ENCODE measurements around the gene SLC2A4RG.

The SLC2A4RG gene

GRCh38 chr20:63748934-63749270, 9.3 kb downstream of the SLC2A4RG start:
- peaks cover 3% of the 10 kb centered on the region for H3K4me1 ChIP-seq (ENCODE audit: control insufficient read depth, insufficient read depth, low read length)
- H3K27ac ChIP-seq (ENCODE audit: low read length): no peak overlapping the region
- H3K27me3 ChIP-seq (ENCODE audit: control insufficient read depth, insufficient read depth, low read length): no peaks in the 10 kb centered on the region
- no peaks in the 10 kb centered on the region for H3K9me3 ChIP-seq (ENCODE audit: control insufficient read depth, insufficient read depth, low read length)
- peaks cover 9% of the 10 kb centered on the region for H3K36me3 ChIP-seq (ENCODE audit: control insufficient read depth, insufficient read depth, low read length)
- H3K4me3 ChIP-seq (ENCODE audit: low read length): no peak overlapping the region
- no CpG with 5 or more reads among the region's 11 CpGs for WGBS (ENCODE audit: insufficient coverage, insufficient read length)
- DNase-seq (ENCODE audit: low read depth, low spot score): no peak

DNA sequence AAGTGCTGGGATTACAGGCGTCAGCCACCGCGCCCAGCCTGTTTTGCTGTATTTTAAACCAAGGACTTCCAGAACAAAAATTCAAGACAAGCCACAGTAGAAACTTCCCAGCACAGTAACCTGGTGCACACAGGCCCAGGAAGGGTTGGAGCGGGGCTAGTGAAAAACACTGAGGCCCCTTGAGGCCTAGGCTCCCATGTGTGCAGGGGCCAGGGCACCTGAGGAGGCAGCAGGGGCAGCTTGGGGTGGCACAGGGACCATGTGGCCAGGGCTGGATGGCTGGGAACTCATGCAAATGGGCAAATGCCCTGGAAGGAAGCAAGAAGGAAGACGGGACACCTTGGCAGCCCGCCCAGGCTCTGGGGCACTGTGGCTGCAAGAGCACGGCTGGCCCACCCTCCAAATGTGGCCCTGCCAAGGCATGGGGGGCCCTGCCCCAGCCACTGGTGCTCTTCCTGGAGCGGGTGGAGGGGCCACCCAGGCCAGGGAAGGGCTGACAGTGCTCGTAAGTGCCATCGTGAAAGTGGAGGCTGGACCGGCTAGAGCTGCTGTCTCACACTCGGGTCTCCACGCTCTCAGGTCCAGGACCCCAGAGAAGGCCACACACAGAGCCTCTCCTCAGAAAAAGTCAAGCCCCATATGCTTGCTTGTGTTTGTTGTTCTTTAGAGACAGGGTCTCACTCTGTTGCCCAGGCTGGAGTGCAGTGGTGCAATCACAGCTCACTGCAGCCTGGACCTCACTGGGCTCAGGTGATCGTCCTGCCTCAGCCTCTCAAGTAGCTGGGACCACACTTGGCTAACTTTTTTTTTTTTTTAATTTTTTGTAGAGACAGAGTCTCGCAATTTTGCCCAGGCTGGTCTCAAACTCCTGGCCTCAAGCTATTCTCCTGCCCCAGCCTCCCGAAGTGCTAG, 10.3 kb downstream of the SLC2A4RG start:
- Histone ChIP-seq H3K9me3 (ENCODE audit: control insufficient read depth, insufficient read depth, low read length) (no peaks in the 10 kb centered on the region), H3K4me1 (ENCODE audit: control insufficient read depth, insufficient read depth, low read length) (peaks cover 3% of the 10 kb centered on the region), H3K36me3 (ENCODE audit: control insufficient read depth, insufficient read depth, low read length) (peaks cover 9% of the 10 kb centered on the region), H3K27me3 (ENCODE audit: control insufficient read depth, insufficient read depth, low read length) (no peaks in the 10 kb centered on the region), H3K27ac (ENCODE audit: low read length) (no peak overlapping the region), H3K4me3 (ENCODE audit: low read length) (no peak overlapping the region)
- no peak for DNase-seq (ENCODE audit: low read depth, low spot score)
- no CpG with 5 or more reads among the region's 16 CpGs for WGBS (ENCODE audit: insufficient coverage, insufficient read length)

- Histone ChIP-seq H3K4me1 (ENCODE audit: control insufficient read depth, insufficient read depth, low read length) (peaks cover 3% of the 10 kb centered on the region), H3K36me3 (ENCODE audit: control insufficient read depth, insufficient read depth, low read length) (peaks cover 8% of the 10 kb centered on the region), H3K4me3 (ENCODE audit: low read length) (no peak overlapping the region), H3K9me3 (ENCODE audit: control insufficient read depth, insufficient read depth, low read length) (no peaks in the 10 kb centered on the region), H3K27me3 (ENCODE audit: control insufficient read depth, insufficient read depth, low read length) (no peaks in the 10 kb centered on the region), H3K27ac (ENCODE audit: low read length) (no peak overlapping the region)
- no peak for DNase-seq (ENCODE audit: low read depth, low spot score)
- no CpG with 5 or more reads among the region's 26 CpGs for WGBS (ENCODE audit: insufficient coverage, insufficient read length)
Measured at GRCh38 chr20:63750807-63751470, 11.4 kb downstream of the SLC2A4RG start.

DNA sequence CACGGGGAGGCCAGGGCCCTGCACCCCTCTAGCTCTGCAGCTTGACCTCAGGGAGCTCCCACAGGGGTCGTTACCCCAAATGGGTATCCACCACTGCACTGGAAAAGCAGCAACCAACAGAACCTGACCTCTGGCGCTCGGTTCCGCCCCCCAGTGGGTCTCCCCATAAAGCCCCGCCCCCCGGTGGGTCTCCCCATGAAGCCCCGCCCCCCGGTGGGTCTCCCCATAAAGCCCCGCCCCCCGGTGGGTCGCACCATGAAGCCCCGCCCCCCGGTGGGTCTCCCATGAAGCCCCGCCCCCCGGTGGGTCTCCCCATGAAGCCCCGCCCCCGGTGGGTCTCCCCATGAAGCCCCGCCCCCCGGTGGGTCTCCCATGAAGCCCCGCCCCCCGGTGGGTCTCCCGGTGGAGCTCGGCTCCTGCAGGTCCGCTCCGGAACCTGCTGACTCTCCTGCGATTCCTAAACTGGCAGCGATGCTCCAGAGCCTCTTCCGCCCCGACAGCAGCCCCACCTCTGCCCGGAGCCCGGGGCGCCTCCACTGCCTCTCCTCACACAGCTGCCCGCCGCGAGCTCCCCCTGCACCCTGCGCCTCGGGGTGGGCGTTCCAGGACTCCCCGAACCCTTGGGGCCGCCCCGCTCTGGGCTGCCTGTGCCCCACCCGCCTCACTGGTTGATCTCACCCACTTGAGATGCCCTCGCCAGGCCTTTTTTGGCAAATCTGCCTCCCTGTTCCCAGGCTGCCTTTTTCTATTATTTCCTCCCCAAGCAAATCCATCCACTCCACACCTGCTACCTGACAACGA, 12.1 kb downstream of the SLC2A4RG start:
- Histone ChIP-seq H3K27ac (ENCODE audit: low read length) (no peak overlapping the region), H3K9me3 (ENCODE audit: control insufficient read depth, insufficient read depth, low read length) (no peaks in the 10 kb centered on the region), H3K4me3 (ENCODE audit: low read length) (no peak overlapping the region), H3K27me3 (ENCODE audit: control insufficient read depth, insufficient read depth, low read length) (no peaks in the 10 kb centered on the region), H3K4me1 (ENCODE audit: control insufficient read depth, insufficient read depth, low read length) (peaks cover 3% of the 10 kb centered on the region), H3K36me3 (ENCODE audit: control insufficient read depth, insufficient read depth, low read length) (peaks cover 5% of the 10 kb centered on the region)
- DNase-seq (ENCODE audit: low read depth, low spot score): no peak
- no CpG with 5 or more reads among the region's 45 CpGs for WGBS (ENCODE audit: insufficient coverage, insufficient read length)

- no peak overlapping the region for H3K4me3 ChIP-seq (ENCODE audit: low read length)
- no CpG with 5 or more reads among the region's 50 CpGs for WGBS (ENCODE audit: insufficient coverage, insufficient read length)
- DNase-seq (ENCODE audit: low read depth, low spot score): no peak
- peaks cover 5% of the 10 kb centered on the region; the same call in 1 of the 2 replicates for H3K36me3 ChIP-seq (ENCODE audit: control insufficient read depth, insufficient read depth, low read length)
- no peak overlapping the region for H3K27ac ChIP-seq (ENCODE audit: low read length)
- H3K4me1 ChIP-seq (ENCODE audit: control insufficient read depth, insufficient read depth, low read length): peaks cover 3% of the 10 kb centered on the region
- no peaks in the 10 kb centered on the region for H3K27me3 ChIP-seq (ENCODE audit: control insufficient read depth, insufficient read depth, low read length)
- no peaks in the 10 kb centered on the region for H3K9me3 ChIP-seq (ENCODE audit: control insufficient read depth, insufficient read depth, low read length)
Measured at GRCh38 chr20:63752411-63753101, 13.0 kb downstream of the SLC2A4RG start.

DNA sequence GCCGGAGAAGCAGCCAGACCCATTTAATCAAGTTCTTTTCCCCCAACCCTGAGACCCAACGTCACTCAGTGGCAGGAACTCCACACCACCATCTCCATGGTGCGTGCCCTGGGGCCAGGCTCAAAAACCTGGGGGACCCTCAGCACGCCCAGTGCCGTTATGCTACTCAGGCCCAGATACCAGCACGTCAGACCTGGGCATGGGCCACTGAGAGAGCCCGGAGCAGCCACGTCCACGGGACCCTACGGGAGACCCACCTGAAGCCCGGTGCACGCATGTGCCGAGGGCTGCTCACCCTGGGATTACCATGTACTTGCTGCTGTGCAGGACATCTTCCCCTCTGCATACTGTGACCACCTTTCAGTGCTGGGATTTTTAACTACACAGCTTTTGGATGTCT, 13.8 kb downstream of the SLC2A4RG start:
- DNase-seq (ENCODE audit: low read depth, low spot score): no peak
- Histone ChIP-seq H3K27me3 (ENCODE audit: control insufficient read depth, insufficient read depth, low read length) (no peaks in the 10 kb centered on the region), H3K9me3 (ENCODE audit: control insufficient read depth, insufficient read depth, low read length) (no peaks in the 10 kb centered on the region), H3K36me3 (ENCODE audit: control insufficient read depth, insufficient read depth, low read length) (peaks cover 5% of the 10 kb centered on the region; the same call in 1 of the 2 replicates), H3K27ac (ENCODE audit: low read length) (no peak overlapping the region), H3K4me1 (ENCODE audit: control insufficient read depth, insufficient read depth, low read length) (peaks cover 3% of the 10 kb centered on the region), H3K4me3 (ENCODE audit: low read length) (no peak overlapping the region)
- no CpG with 5 or more reads among the region's 13 CpGs for WGBS (ENCODE audit: insufficient coverage, insufficient read length)

- Histone ChIP-seq H3K27me3 (ENCODE audit: control insufficient read depth, insufficient read depth, low read length) (no peaks in the 10 kb centered on the region), H3K4me3 (ENCODE audit: low read length) (no peak overlapping the region), H3K36me3 (ENCODE audit: control insufficient read depth, insufficient read depth, low read length) (peaks cover 5% of the 10 kb centered on the region; the same call in 1 of the 2 replicates), H3K4me1 (ENCODE audit: control insufficient read depth, insufficient read depth, low read length) (peaks cover 3% of the 10 kb centered on the region), H3K9me3 (ENCODE audit: control insufficient read depth, insufficient read depth, low read length) (no peaks in the 10 kb centered on the region), H3K27ac (ENCODE audit: low read length) (no peak overlapping the region)
- WGBS (ENCODE audit: insufficient coverage, insufficient read length): no CpG with 5 or more reads among the region's 16 CpGs
- no peak for DNase-seq (ENCODE audit: low read depth, low spot score)
Measured at GRCh38 chr20:63754008-63754407, 14.4 kb downstream of the SLC2A4RG start.

DNA sequence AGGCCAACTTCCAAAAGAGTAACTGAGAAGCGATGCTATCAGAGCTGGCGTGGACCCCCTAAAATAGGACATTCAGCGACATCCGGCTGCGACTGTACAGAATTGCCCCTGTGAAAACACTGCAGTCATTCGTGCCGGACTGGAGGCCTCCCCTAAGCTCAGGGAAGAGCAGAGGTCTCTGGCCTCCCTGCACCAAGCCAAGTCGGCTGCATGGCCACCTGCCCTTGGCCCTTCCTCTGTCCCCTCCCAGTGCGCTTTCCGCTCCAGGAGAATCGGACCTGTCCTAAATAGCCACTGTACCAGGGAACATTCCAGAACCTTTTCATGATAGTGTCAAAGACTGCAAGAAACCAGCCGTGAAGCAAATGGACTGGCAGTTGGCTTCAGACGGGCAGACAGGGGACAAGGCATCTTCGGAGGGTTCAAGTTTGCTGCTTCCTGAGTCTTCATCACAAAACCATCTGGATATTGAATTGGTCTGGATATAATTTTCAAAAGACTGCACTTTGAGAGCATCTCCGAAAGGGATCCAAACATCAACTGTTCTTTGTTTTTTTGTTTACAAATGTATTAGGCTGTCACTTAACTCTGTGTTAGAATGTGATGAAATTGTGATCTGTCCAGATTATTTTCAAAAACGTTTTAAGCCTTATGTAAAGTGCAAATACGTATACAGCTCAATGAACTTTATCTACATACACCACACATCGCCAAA, 16.5 kb downstream of the SLC2A4RG start:
- H3K4me1 ChIP-seq (ENCODE audit: control insufficient read depth, insufficient read depth, low read length): peaks cover 2% of the 10 kb centered on the region
- no peaks in the 10 kb centered on the region for H3K9me3 ChIP-seq (ENCODE audit: control insufficient read depth, insufficient read depth, low read length)
- H3K36me3 ChIP-seq (ENCODE audit: control insufficient read depth, insufficient read depth, low read length): peaks cover 5% of the 10 kb centered on the region; the same call in 1 of the 2 replicates
- no peaks in the 10 kb centered on the region for H3K27me3 ChIP-seq (ENCODE audit: control insufficient read depth, insufficient read depth, low read length)
- WGBS (ENCODE audit: insufficient coverage, insufficient read length): no CpG with 5 or more reads among the region's 18 CpGs
- no peak for DNase-seq (ENCODE audit: low read depth, low spot score)
- H3K4me3 ChIP-seq (ENCODE audit: low read length): no peak overlapping the region
- H3K27ac ChIP-seq (ENCODE audit: low read length): no peak overlapping the region

GRCh38 chr20:63756648-63756991, 17.0 kb downstream of the SLC2A4RG start:
- DNase-seq (ENCODE audit: low read depth, low spot score): no peak
- H3K4me3 ChIP-seq (ENCODE audit: low read length): no peak overlapping the region
- peaks cover 5% of the 10 kb centered on the region; the same call in 1 of the 2 replicates for H3K36me3 ChIP-seq (ENCODE audit: control insufficient read depth, insufficient read depth, low read length)
- no CpG with 5 or more reads among the region's 8 CpGs for WGBS (ENCODE audit: insufficient coverage, insufficient read length)
- no peak overlapping the region for H3K27ac ChIP-seq (ENCODE audit: low read length)
- no peaks in the 10 kb centered on the region for H3K9me3 ChIP-seq (ENCODE audit: control insufficient read depth, insufficient read depth, low read length)
- H3K27me3 ChIP-seq (ENCODE audit: control insufficient read depth, insufficient read depth, low read length): no peaks in the 10 kb centered on the region
- no peaks in the 10 kb centered on the region; the same call in 1 of the 2 replicates for H3K4me1 ChIP-seq (ENCODE audit: control insufficient read depth, insufficient read depth, low read length)
